Dendritic cell treated with granulocyte-macrophage colony-stimulating factor and Interleukin-4, amounts not matched to agents 40 ng/mL and 50 ng/mL, for 4 days (primary cell): ENCODE data around the gene PSMD14.
A peak's percentile ranks its signal among the peaks of the same experiment; 100 is the strongest.

Experiments used
- H3K27ac Mint-ChIP-seq: one replicate; pipeline ENCODE4 v1.8.0; 2022; ENCODE audit warnings: mild to moderate bottlenecking, mixed read lengths
- H3K27me3 Mint-ChIP-seq: one replicate; pipeline ENCODE4 v1.8.0; 2022; ENCODE audit warnings: mild to moderate bottlenecking, mixed read lengths
- H3K36me3 Mint-ChIP-seq: one replicate; pipeline ENCODE4 v1.8.0; 2022; ENCODE audit warnings: low read depth, mixed read lengths
- H3K4me1 Mint-ChIP-seq: one replicate; pipeline ENCODE4 v1.8.0; 2022; ENCODE audit warnings: low read depth, mixed read lengths
- H3K4me3 Mint-ChIP-seq: one replicate; pipeline ENCODE4 v1.8.0; 2022; ENCODE audit warnings: mild to moderate bottlenecking, moderate library complexity, mixed read lengths
- H3K9me3 Mint-ChIP-seq: one replicate; pipeline ENCODE4 v1.8.0; 2022; ENCODE audit warnings: mixed read lengths
- intact Hi-C: fragments of 100-400 bp; cut with micrococcal nuclease; formaldehyde crosslinking; loops from one replicate; pipeline ENCODE4 v1.15.0; 2022

Gene PSMD14

GRCh38 chr2:161424394-161424769 is 116.2 kb downstream of the PSMD14 start:
- Mint-ChIP-seq H3K9me3 (no peaks in the 10 kb centered on the region), H3K27me3 (peaks cover 90% of the 10 kb centered on the region), H3K27ac (no peak overlapping the region), H3K4me1 (peaks cover 32% of the 10 kb centered on the region), H3K36me3 (no peaks in the 10 kb centered on the region), H3K4me3 (peak overlapping the region; percentile 67)
- intact Hi-C loops = no loop called here

DNA sequence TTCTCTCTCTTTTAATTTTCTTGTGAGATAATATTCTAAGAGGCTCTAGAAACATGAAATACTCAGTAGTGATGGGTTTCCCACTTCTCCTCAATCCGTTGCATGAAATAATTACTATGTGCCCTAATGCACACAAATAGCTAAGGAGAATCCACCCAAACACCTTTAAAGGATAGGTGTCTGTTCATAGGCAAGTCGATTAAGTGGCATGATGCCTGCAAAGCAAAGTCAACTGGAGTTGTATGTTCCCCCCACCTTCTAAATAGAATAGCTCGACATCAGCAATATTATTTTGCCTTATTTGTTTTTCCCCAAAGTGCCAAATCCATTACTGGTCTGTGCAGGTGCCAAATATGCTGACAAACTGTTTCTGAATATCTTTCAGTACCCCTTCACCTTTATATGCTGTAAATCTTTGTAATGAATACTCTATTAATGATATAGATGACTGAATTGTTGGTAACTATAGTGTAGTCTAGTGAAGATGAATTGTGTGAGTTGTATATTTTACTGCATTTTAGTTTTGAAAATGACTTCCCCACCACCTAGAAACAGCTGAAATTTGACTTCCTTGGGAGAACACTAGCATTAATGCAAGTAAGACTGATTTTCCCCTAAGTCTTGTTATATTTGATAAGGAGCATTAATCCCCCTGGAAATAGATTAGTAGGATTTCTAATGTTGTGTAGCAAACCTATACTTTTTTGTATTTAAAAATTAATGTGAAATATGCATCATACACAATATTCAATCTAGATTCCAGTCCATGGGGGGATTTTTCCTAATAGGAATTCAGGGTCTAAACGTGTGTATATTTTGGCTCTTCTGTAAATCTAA is 116.9 kb downstream of the PSMD14 start:
- Mint-ChIP-seq H3K4me3 (no peak overlapping the region), H3K27ac (no peak overlapping the region), H3K9me3 (no peaks in the 10 kb centered on the region), H3K36me3 (no peaks in the 10 kb centered on the region), H3K27me3 (peaks cover 90% of the 10 kb centered on the region), H3K4me1 (peaks cover 32% of the 10 kb centered on the region)
- intact Hi-C loops = loop anchor here (5.0 kb wide), 1 partner anchor 522 kb away; no protein-coding TSS in a partner anchor

- Mint-ChIP-seq H3K9me3 (no peaks in the 10 kb centered on the region), H3K4me3 (no peak overlapping the region), H3K27me3 (peaks cover 86% of the 10 kb centered on the region), H3K4me1 (peaks cover 32% of the 10 kb centered on the region), H3K36me3 (no peaks in the 10 kb centered on the region), H3K27ac (no peak overlapping the region)
- intact Hi-C loops = loop anchor here (5.0 kb wide), 1 partner anchor 521 kb away; no protein-coding TSS in a partner anchor
These were observed 117.7 kb downstream of the PSMD14 start for GRCh38 chr2:161425728-161426454.

DNA sequence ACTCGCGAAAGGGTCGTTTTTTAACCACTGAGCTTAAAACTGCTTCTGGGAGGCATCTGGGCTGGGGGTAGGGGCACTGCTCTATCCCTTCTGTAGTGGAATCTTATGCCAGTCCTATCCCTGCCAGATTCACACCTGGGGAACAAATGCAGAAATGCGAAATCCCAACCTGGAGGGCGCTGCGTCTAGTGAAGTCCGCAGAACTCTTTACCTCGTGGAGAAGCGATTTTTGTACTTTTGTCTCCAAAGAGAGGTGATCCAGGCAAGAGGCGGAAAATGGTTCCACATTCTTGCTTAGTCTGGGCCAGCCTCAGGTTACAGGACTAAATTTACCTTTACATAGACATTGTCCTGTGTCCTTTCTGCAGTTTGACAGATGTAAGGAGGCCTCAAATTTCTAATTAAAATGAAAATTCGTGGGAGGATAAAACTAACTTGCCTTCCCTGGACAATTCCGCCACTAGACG is 118.3 kb downstream of the PSMD14 start:
- no peak overlapping the region for H3K27ac Mint-ChIP-seq
- intact Hi-C loops = loop anchor here (5.0 kb wide), 1 partner anchor 521 kb away; no protein-coding TSS in a partner anchor
- H3K36me3 Mint-ChIP-seq = no peaks in the 10 kb centered on the region

DNA sequence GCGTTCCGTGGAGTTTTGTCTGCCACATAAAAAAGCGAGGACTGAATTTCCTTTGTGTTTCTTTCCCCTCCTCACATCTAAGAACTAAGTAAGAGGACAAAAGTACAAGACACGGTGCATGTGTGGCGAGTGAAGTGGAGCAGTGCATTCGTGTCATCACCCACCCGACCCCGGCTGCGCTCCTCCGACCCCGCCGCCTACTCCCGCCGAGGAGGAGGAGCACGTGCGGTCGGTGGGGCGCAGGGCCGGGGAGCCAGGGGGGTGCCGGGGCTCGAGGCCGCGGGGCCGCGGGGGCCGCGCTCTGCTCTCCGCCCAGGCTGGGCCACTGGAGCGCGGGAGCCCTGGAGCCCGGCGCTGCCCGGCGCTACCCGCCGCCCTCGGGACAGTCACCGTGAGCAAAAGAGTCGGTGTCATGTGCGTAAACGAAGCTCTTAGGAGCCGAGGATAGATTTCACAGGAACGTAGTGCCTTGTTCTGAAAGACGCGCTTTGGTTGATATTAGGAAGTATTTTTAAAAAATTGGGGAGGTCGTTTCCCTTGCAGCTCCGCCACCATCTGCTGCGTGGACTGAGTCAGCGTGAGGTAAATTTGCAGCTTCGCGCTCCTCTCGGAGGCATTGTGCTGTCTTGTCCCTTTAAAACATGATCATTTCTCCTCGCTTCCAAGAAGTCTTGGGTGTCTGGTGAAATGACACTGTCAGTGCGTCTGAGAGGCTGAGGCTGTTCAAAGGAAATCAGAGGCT is 118.9 kb downstream of the PSMD14 start:
- Mint-ChIP-seq H3K27me3 (peaks cover 82% of the 10 kb centered on the region), H3K4me1 (peaks cover 32% of the 10 kb centered on the region), H3K4me3 (peak overlapping the region; percentile 64), H3K27ac (no peak overlapping the region), H3K36me3 (no peaks in the 10 kb centered on the region), H3K9me3 (no peaks in the 10 kb centered on the region)
- intact Hi-C loops = loop anchor here (5.0 kb wide), 1 partner anchor 520 kb away; no protein-coding TSS in a partner anchor

More for the DNA sequence above, 118.3 kb downstream of the PSMD14 start:
- H3K27me3 Mint-ChIP-seq = peaks cover 82% of the 10 kb centered on the region
- H3K9me3 Mint-ChIP-seq = no peaks in the 10 kb centered on the region
- peaks cover 32% of the 10 kb centered on the region for H3K4me1 Mint-ChIP-seq
- H3K4me3 Mint-ChIP-seq = no peak overlapping the region

DNA sequence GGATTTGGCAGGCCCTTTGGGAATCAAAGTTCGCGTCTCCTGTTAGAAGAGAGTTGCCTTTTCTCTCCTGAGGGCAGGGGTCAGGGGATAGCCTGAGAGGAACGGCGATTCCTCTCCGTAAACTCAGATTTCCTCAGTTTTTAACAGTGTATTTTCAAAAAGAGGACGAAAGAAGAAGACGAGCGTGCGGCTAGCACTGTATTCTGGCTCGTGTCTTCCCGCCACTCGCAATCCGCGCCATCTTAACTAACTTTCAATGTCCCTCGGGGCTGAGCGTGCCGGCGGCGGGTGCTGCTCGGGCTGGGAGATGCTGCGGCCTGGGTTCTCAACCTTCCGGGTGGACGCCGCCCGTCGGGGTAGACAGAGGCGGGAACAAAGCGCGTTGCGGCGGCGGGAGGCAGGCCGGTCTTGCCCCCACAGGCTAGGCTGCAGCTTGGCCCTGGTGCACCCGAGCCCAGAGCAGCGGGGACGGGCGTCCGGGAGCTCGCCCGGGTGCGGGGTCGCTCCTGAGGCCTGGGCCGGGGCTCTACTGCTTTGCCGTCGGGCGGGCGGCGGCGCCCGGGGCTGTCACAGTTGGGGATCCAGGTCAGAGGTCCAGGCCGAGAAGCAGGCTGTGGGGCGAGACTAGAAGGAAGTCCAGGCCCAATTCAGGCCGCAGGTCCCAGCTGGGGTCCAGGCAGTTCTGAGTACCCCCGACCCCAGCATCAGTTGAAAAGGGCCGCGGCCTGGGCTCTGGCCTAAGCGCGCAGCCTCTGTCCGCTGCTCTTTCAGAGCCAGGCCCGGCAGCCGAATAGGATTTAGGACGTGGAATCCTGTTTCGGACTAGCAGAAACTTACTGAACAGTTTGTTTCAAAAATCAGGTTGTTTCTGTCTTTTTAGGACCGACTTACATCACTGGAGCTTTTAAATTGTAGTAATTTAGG is 119.7 kb downstream of the PSMD14 start:
- Mint-ChIP-seq H3K4me1 (peaks cover 32% of the 10 kb centered on the region), H3K36me3 (no peaks in the 10 kb centered on the region), H3K27me3 (peaks cover 80% of the 10 kb centered on the region), H3K27ac (no peak overlapping the region), H3K4me3 (peak overlapping the region; percentile 64), H3K9me3 (no peaks in the 10 kb centered on the region)
- intact Hi-C loops = loop anchor here (5.0 kb wide), 1 partner anchor 519 kb away; no protein-coding TSS in a partner anchor

GRCh38 chr2:161430386-161430785 is 122.2 kb downstream of the PSMD14 start:
- Mint-ChIP-seq H3K27me3 (peaks cover 65% of the 10 kb centered on the region), H3K27ac (no peak overlapping the region), H3K36me3 (no peaks in the 10 kb centered on the region), H3K9me3 (no peaks in the 10 kb centered on the region), H3K4me1 (peaks cover 17% of the 10 kb centered on the region), H3K4me3 (no peak overlapping the region)
- intact Hi-C loops = loop anchor here (10.0 kb wide), 1 partner anchor 694 kb away; no protein-coding TSS in a partner anchor

- H3K27ac Mint-ChIP-seq = no peak overlapping the region
- no peaks in the 10 kb centered on the region for H3K9me3 Mint-ChIP-seq
- H3K36me3 Mint-ChIP-seq = no peaks in the 10 kb centered on the region
- H3K27me3 Mint-ChIP-seq = peaks cover 52% of the 10 kb centered on the region
- peaks cover 7% of the 10 kb centered on the region for H3K4me1 Mint-ChIP-seq
- H3K4me3 Mint-ChIP-seq = no peak overlapping the region
- intact Hi-C loops = loop anchor here (10.0 kb wide), 1 partner anchor 693 kb away; no protein-coding TSS in a partner anchor
These were observed 123.9 kb downstream of the PSMD14 start for GRCh38 chr2:161432107-161432506.

DNA sequence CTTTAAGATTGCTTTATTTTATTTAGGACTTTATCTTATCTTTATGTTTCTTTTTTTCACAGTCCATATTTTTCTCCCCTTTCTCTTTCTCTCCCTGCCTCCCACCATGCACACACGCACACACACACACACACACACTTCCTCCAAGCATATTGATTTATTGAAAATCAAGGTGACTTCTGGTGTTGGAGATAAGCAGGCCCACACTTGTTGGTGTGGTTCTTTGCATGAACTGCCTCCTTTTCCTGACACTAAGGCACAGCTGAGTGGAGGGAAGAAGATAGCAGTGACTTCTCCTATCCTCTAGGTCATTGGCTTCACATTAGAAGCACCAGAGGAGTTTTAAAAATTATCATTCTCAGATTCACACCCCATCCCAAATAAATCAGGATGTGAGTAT is 125.9 kb downstream of the PSMD14 start:
- H3K27me3 Mint-ChIP-seq = peaks cover 36% of the 10 kb centered on the region
- intact Hi-C loops = loop anchor here (10.0 kb wide), 1 partner anchor 691 kb away; no protein-coding TSS in a partner anchor
- H3K4me1 Mint-ChIP-seq = no peaks in the 10 kb centered on the region

GRCh38 chr2:161436411-161436810 is 128.2 kb downstream of the PSMD14 start:
- H3K4me1 Mint-ChIP-seq = no peaks in the 10 kb centered on the region
- intact Hi-C loops = loop anchor here (10.0 kb wide), 1 partner anchor 688 kb away; no protein-coding TSS in a partner anchor
- H3K27ac Mint-ChIP-seq = no peak overlapping the region
- H3K36me3 Mint-ChIP-seq = no peaks in the 10 kb centered on the region
- H3K27me3 Mint-ChIP-seq = peaks cover 27% of the 10 kb centered on the region
- H3K9me3 Mint-ChIP-seq = no peaks in the 10 kb centered on the region
- H3K4me3 Mint-ChIP-seq = no peak overlapping the region

More for the DNA sequence above, 125.9 kb downstream of the PSMD14 start:
- H3K36me3 Mint-ChIP-seq = no peaks in the 10 kb centered on the region
- H3K4me3 Mint-ChIP-seq = no peak overlapping the region
- no peaks in the 10 kb centered on the region for H3K9me3 Mint-ChIP-seq
- H3K27ac Mint-ChIP-seq = no peak overlapping the region

DNA sequence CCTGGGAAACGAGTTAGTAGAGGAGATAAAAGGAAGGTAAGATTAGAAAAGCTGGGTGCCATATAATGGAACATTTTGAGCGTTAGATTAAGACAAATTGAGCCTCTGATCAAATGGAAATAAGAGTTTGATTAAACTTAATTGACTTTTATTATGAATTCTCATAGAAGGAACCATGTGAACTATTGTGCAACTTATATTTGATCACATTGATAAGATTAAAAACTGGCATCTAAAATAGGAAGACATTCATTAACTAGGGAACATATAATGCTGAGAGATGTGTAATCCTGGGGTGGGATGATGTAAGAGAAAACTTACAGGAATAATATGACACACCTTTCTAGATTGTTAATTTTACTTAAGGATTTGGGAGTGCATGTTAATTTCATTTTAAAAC is 130.4 kb downstream of the PSMD14 start:
- H3K36me3 Mint-ChIP-seq = no peaks in the 10 kb centered on the region
- H3K4me1 Mint-ChIP-seq = no peaks in the 10 kb centered on the region
- H3K27ac Mint-ChIP-seq = no peak overlapping the region
- intact Hi-C loops = loop anchor here (10.0 kb wide), 1 partner anchor 686 kb away; no protein-coding TSS in a partner anchor
- no peak overlapping the region for H3K4me3 Mint-ChIP-seq
- H3K9me3 Mint-ChIP-seq = no peaks in the 10 kb centered on the region
- peaks cover 15% of the 10 kb centered on the region for H3K27me3 Mint-ChIP-seq

DNA sequence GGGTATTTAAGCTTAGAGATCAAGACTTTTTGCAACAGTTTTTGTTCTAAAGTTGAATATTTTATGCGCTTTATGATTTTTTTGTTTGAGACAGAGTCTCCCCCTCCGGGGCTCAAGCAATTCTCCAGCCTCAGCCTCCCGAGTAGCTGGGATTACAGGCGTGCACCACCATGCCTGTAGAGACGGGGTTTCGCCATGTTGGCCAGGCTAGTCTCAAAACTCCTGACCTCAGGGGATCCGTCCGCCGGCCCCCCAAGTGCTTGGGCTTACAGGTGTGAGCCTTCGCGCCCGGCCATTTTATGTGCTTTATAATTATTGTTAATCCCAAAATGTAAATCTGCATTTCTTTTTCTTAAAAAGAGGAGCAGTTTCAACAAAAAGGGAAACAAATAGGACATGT is 136.9 kb downstream of the PSMD14 start:
- Mint-ChIP-seq H3K27me3 (peaks cover 6% of the 10 kb centered on the region), H3K4me3 (no peak overlapping the region), H3K9me3 (no peaks in the 10 kb centered on the region), H3K4me1 (no peaks in the 10 kb centered on the region), H3K27ac (no peak overlapping the region), H3K36me3 (no peaks in the 10 kb centered on the region)
- intact Hi-C loops = no loop called here
